WTC11 (cell line): ENCODE measurements around the gene PRSS38. TPM values are rescaled to one million over a fixed set of nuclear protein-coding genes. Genes with fewer than 3 reads are reported as not detected.

ENCODE experiments used
- ATAC-seq: fragments of 200-7000 bp; cut with Tn5 transposase; 2 replicates; pipeline ENCODE4 v1.10.0; 2021; ENCODE audit warnings: mild to moderate bottlenecking, moderate library complexity
- CTCF ChIA-PET: fragments of 300-600 bp; sonication (Branson Sonifier 250); formaldehyde crosslinking; loops from one replicate; lab custom pipeline; 2021; ENCODE audit warnings: antibody characterized with exemption; lab: Charles Lee
- POLR2A ChIA-PET: fragments of 350-600 bp; sonication (Branson Sonifier 250); formaldehyde crosslinking; loops from one replicate; lab custom pipeline; 2021; ENCODE audit warnings: antibody characterized with exemption; lab: Charles Lee
- DNase-seq: peaks from one replicate; pipeline ENCODE4 v3.0.0; 2021; ENCODE audit warnings: low spot score
- H3K27ac Mint-ChIP-seq: 2 replicates; pipeline ENCODE4 v1.8.0; 2021; ENCODE audit warnings: mixed read lengths
- H3K27me3 Mint-ChIP-seq: 2 replicates; pipeline ENCODE4 v1.8.0; 2021; ENCODE audit warnings: low read depth, mild to moderate bottlenecking, moderate library complexity, mixed read lengths
- H3K36me3 Mint-ChIP-seq: 2 replicates; pipeline ENCODE4 v1.8.0; 2021; ENCODE audit warnings: mixed read lengths
- H3K4me1 Mint-ChIP-seq: 2 replicates; pipeline ENCODE4 v1.8.0; 2022; ENCODE audit warnings: mixed read lengths
- H3K4me3 Mint-ChIP-seq: 2 replicates; pipeline ENCODE4 v1.8.0; 2021; ENCODE audit warnings: mild to moderate bottlenecking, moderate library complexity, mixed read lengths
- H3K9me3 Mint-ChIP-seq: 2 replicates; pipeline ENCODE4 v1.8.0; 2021; ENCODE audit warnings: mixed read lengths
- ATF6 ChIP-seq: sonication (generic); formaldehyde crosslinking; IDR thresholded peaks from 2 replicates; pipeline ENCODE4 v1.8.1; 2023; ENCODE audit warnings: mild to moderate bottlenecking, missing genetic modification reagents
- CREM ChIP-seq: sonication (generic); formaldehyde crosslinking; IDR thresholded peaks from 2 replicates; pipeline ENCODE4 v1.8.1; 2022; ENCODE audit warnings: mild to moderate bottlenecking, missing genetic modification reagents, moderate library complexity
- CTCF ChIP-seq: fragments of 200-600 bp; IDR thresholded peaks from 2 replicates; pipeline ENCODE4 v1.8.0; 2022; ENCODE audit warnings: antibody characterized with exemption
- E2F1 ChIP-seq: sonication (generic); formaldehyde crosslinking; IDR thresholded peaks from 2 replicates; pipeline ENCODE4 v1.8.0; 2022; ENCODE audit warnings: mild to moderate bottlenecking, missing genetic modification reagents
- ELF4 ChIP-seq: sonication (generic); formaldehyde crosslinking; IDR thresholded peaks from 2 replicates; pipeline ENCODE4 v1.8.1; 2022; ENCODE audit warnings: low read depth, mild to moderate bottlenecking, moderate library complexity, missing genetic modification reagents
- FOXJ3 ChIP-seq: sonication (generic); formaldehyde crosslinking; IDR thresholded peaks from 2 replicates; pipeline ENCODE4 v1.9.0; 2021; ENCODE audit warnings: missing genetic modification reagents, mild to moderate bottlenecking, borderline replicate concordance
- FOXP1 ChIP-seq: sonication (generic); formaldehyde crosslinking; IDR thresholded peaks from 2 replicates; pipeline ENCODE4 v1.8.0; 2022; ENCODE audit warnings: missing genetic modification reagents, mild to moderate bottlenecking, moderate library complexity, borderline replicate concordance
- GRHL2 ChIP-seq: fragments of 250-450 bp; sonication (Bioruptor Pico); IDR thresholded peaks from 2 replicates; pipeline ENCODE4 v1.8.0; 2022; ENCODE audit warnings: mild to moderate bottlenecking, moderate library complexity; ENCODE audit not compliant: insufficient replicate concordance, severe bottlenecking
- NFYB ChIP-seq: sonication (generic); formaldehyde crosslinking; conservative IDR thresholded peaks from 2 replicates; pipeline ENCODE4 v1.8.0; 2022; ENCODE audit warnings: low read depth, missing genetic modification reagents
- PREB ChIP-seq: sonication (generic); formaldehyde crosslinking; IDR thresholded peaks from 2 replicates; pipeline ENCODE4 v1.8.1; 2022; ENCODE audit warnings: mild to moderate bottlenecking, missing genetic modification reagents, moderate library complexity, borderline replicate concordance
- PRRX2 ChIP-seq: fragments of 250-450 bp; sonication (Bioruptor Pico); IDR thresholded peaks from 2 replicates; pipeline ENCODE4 v1.8.0; 2021; ENCODE audit warnings: mild to moderate bottlenecking
- SMAD3 ChIP-seq: sonication (generic); formaldehyde crosslinking; IDR thresholded peaks from 2 replicates; pipeline ENCODE4 v1.8.0; 2022; ENCODE audit warnings: missing genetic modification reagents, mild to moderate bottlenecking, borderline replicate concordance
- STAT6 ChIP-seq: sonication (generic); formaldehyde crosslinking; conservative IDR thresholded peaks from 2 replicates; pipeline ENCODE4 v1.8.1; 2023; ENCODE audit warnings: mild to moderate bottlenecking, low read depth, missing genetic modification reagents, moderate library complexity
- TEAD4 ChIP-seq: sonication (generic); formaldehyde crosslinking; IDR thresholded peaks from 2 replicates; pipeline ENCODE4 v1.8.0; 2022; ENCODE audit warnings: mild to moderate bottlenecking, missing genetic modification reagents
- ZMAT4 ChIP-seq: fragments of 250-450 bp; sonication (Bioruptor Pico); IDR thresholded peaks from 2 replicates; pipeline ENCODE4 v1.9.0; 2021; ENCODE audit warnings: mild to moderate bottlenecking
- ZNF219 ChIP-seq: sonication (generic); formaldehyde crosslinking; IDR thresholded peaks from 2 replicates; pipeline ENCODE4 v1.8.0; 2023; ENCODE audit warnings: missing genetic modification reagents, mild to moderate bottlenecking, borderline replicate concordance
- ZSCAN18 ChIP-seq: fragments of 250-450 bp; sonication (Bioruptor Pico); IDR thresholded peaks from 2 replicates; pipeline ENCODE4 v2.1.2; 2022; ENCODE audit warnings: mild to moderate bottlenecking, moderate library complexity
- total RNA-seq: library from RNA; stranded (reverse); gene quantifications from 3 replicates; pipeline ENCODE4 v1.2.3, GENCODE V29; 2021

The PRSS38 gene
- total RNA-seq, 1 experiment from 2014 or later, result not detected

GRCh38 chr1:227890451-227891222, 75.2 kb downstream of the PRSS38 start:
- no peaks in the 10 kb centered on the region for H3K9me3 Mint-ChIP-seq
- peaks cover 9% of the 10 kb centered on the region for H3K4me1 Mint-ChIP-seq
- no peaks in the 10 kb centered on the region for H3K36me3 Mint-ChIP-seq
- ChIA-PET POLR2A (no interaction called here), CTCF (no interaction called here)
- ATAC-seq (no peak), DNase-seq (no peak)
- H3K27ac Mint-ChIP-seq, result no peak overlapping the region
- no peaks in the 10 kb centered on the region; the same call in 1 of the 2 replicates for H3K27me3 Mint-ChIP-seq
- TF ChIP-seq ELF4 (CRISPR knock-in tag) (no peak), CTCF (no peak), STAT6 (CRISPR knock-in tag) (no peak), E2F1 (no peak), FOXP1 (CRISPR knock-in tag) (no peak), GRHL2 (no peak), SMAD3 (CRISPR knock-in tag) (no peak), PRRX2 (no peak), TEAD4 (no peak), ZSCAN18 (no peak), PREB (CRISPR knock-in tag) (no peak), NFYB (no peak), ZNF219 (CRISPR knock-in tag) (no peak), CREM (CRISPR knock-in tag) (no peak), ZMAT4 (CRISPR knock-in tag) (no peak), ATF6 (CRISPR knock-in tag) (no peak), FOXJ3 (CRISPR knock-in tag) (no peak)
- H3K4me3 Mint-ChIP-seq, result no peak overlapping the region
